Measurements from ENCODE around the gene OR5K2. TPM values are rescaled to one million over a fixed set of nuclear protein-coding genes. Genes with fewer than 3 reads are reported as not detected.

Gene OR5K2
- polyA plus RNA-seq, 1 of the 3 experiments (the other 2 are of a cell fraction): not detected

DNA sequence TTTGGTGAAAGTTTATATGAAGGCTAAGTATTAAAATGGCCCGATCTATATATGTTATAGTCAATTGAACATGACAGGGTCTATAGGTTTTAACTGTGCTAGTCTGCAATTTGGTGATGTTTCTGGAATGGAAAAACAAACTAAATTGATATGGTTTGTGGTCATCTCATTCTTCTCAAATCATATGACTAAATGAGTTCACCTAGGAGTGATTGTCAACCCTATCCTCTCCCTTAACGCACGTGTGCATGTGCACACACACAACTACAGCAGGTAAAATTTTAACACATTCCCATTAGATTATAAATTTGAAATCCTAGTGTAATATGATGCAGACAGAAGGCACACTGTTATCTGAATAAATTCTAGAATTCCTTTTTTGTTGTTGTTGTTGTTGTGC lies 16.3 kb downstream of the OR5K2 start:
- peaks cover 40 to 43% of the 10 kb centered on the region in 2 experiments for H3K36me3 ChIP-seq (replicated peaks in 1 of 2; ENCODE audit: control insufficient read depth in 1 of 2, insufficient read depth in 2 of 2, low read length in 1 of 2)
- peaks cover 6% of the 10 kb centered on the region for H3F3A ChIP-seq (replicated peaks; ENCODE audit: insufficient read depth)
- ChIA-PET POLR2A (no interaction called here), CTCF (no interaction called here)
- no peak overlapping the region for H3K4me3 ChIP-seq (ENCODE audit: low read depth in 2 of 2, low read length in 1 of 2)
- DNase-seq: no peak
- H3K27me3 ChIP-seq (ENCODE audit: insufficient read depth): no peaks in the 10 kb centered on the region
- TF ChIP-seq, protein P1, sequence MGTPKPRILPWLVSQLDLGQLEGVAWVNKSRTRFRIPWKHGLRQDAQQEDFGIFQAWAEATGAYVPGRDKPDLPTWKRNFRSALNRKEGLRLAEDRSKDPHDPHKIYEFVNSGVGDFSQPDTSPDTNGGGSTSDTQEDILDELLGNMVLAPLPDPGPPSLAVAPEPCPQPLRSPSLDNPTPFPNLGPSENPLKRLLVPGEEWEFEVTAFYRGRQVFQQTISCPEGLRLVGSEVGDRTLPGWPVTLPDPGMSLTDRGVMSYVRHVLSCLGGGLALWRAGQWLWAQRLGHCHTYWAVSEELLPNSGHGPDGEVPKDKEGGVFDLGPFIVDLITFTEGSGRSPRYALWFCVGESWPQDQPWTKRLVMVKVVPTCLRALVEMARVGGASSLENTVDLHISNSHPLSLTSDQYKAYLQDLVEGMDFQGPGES (IDR thresholded peaks at IDR 0.05; ENCODE audit: low read depth, low read length): no peak
- TF ChIP-seq SIN3A (IDR thresholded peaks at IDR 0.05; ENCODE audit: borderline replicate concordance, low read depth, low read length) (no peak), RAD21 (IDR thresholded peaks at IDR 0.05; ENCODE audit: low read length) (no peak)
- TF ChIP-seq, protein P2, sequence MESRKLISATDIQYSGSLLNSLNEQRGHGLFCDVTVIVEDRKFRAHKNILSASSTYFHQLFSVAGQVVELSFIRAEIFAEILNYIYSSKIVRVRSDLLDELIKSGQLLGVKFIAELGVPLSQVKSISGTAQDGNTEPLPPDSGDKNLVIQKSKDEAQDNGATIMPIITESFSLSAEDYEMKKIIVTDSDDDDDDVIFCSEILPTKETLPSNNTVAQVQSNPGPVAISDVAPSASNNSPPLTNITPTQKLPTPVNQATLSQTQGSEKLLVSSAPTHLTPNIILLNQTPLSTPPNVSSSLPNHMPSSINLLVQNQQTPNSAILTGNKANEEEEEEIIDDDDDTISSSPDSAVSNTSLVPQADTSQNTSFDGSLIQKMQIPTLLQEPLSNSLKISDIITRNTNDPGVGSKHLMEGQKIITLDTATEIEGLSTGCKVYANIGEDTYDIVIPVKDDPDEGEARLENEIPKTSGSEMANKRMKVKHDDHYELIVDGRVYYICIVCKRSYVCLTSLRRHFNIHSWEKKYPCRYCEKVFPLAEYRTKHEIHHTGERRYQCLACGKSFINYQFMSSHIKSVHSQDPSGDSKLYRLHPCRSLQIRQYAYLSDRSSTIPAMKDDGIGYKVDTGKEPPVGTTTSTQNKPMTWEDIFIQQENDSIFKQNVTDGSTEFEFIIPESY (IDR thresholded peaks at IDR 0.05; ENCODE audit: borderline replicate concordance, low read depth): no peak
- H3K9me3 ChIP-seq: no peaks in the 10 kb centered on the region
- H3K9me2 ChIP-seq: no peaks in the 10 kb centered on the region
- peaks cover 4% of the 10 kb centered on the region; the same call in 1 of the 2 replicates for H3K79me2 ChIP-seq (ENCODE audit: insufficient read depth)
- H3K4me2 ChIP-seq: no peak overlapping the region
- no peaks in the 10 kb centered on the region for H3K4me1 ChIP-seq (ENCODE audit: control insufficient read depth in 1 of 2, insufficient read depth in 2 of 2, low read depth in 1 of 2, low read length in 1 of 2)
- no peak overlapping the region for H3K27ac ChIP-seq (ENCODE audit: low read depth in 2 of 2, low read length in 1 of 2)
- no peaks in the 10 kb centered on the region for H4K20me1 ChIP-seq (ENCODE audit: insufficient read depth)
- H3K9ac ChIP-seq: no peak overlapping the region
- WGBS (ENCODE audit: low lambda C conversion rate): 97% methylated on average over 3 of the region's 3 CpGs
- no peak overlapping the region for H2AFZ ChIP-seq (ENCODE audit: low read depth)

DNA sequence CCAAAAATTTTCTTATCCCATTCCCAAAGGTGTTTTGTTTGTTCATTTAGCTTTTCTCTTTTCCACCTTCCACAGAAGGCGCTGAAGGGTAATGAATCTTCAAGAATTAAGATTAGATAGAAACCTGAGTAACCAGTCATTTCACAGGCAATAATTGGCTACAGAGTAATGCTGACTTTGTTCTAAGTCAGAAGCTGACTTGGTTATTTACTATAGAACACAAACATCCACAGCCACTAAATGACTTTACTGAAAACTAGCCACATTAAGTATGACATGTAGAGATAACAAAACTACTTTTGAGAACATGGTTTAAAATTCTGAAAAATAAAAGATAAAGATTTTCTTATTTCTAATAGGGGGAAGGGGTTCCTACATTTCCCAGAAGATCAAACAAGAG lies 17.5 kb downstream of the OR5K2 start:
- Histone ChIP-seq H3F3A (replicated peaks; ENCODE audit: insufficient read depth) (peaks cover 9% of the 10 kb centered on the region), H3K4me3 (ENCODE audit: low read depth in 2 of 2, low read length in 1 of 2) (no peak overlapping the region), H3K9me2 (no peaks in the 10 kb centered on the region), H2AFZ (ENCODE audit: low read depth) (no peak overlapping the region), H4K20me1 (ENCODE audit: insufficient read depth) (no peaks in the 10 kb centered on the region; the same call in 1 of the 2 replicates), H3K79me2 (ENCODE audit: insufficient read depth) (peaks cover 14% of the 10 kb centered on the region), H3K9ac (no peak overlapping the region), H3K9me3 (no peaks in the 10 kb centered on the region), H3K4me1 (ENCODE audit: control insufficient read depth in 1 of 2, insufficient read depth in 2 of 2, low read depth in 1 of 2, low read length in 1 of 2) (no peaks in the 10 kb centered on the region; a peak in 1 of 4 replicates), H3K27me3 (ENCODE audit: insufficient read depth) (no peaks in the 10 kb centered on the region), H3K27ac (ENCODE audit: low read depth in 2 of 2, low read length in 1 of 2) (no peak overlapping the region), H3K4me2 (no peak overlapping the region), H3K36me3 (replicated peaks in 1 of 2; ENCODE audit: control insufficient read depth in 1 of 2, insufficient read depth in 2 of 2, low read length in 1 of 2) (peaks cover 50 to 52% of the 10 kb centered on the region in 2 experiments)
- no peak for DNase-seq
- CTCF ChIA-PET: no interaction called here
- 85% methylated on average over 1 of the region's 1 CpG for WGBS (ENCODE audit: low lambda C conversion rate)
- POLR2A ChIA-PET: no interaction called here
- TF ChIP-seq, protein P3, sequence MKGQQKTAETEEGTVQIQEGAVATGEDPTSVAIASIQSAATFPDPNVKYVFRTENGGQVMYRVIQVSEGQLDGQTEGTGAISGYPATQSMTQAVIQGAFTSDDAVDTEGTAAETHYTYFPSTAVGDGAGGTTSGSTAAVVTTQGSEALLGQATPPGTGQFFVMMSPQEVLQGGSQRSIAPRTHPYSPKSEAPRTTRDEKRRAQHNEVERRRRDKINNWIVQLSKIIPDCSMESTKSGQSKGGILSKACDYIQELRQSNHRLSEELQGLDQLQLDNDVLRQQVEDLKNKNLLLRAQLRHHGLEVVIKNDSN (IDR thresholded peaks at IDR 0.05; ENCODE audit: borderline replicate concordance, low read depth): no peak
- TF ChIP-seq FOXM1 (IDR thresholded peaks at IDR 0.05; ENCODE audit: low read depth) (no peak), MEF2A (IDR thresholded peaks at IDR 0.05; ENCODE audit: borderline replicate concordance, low read depth) (no peak), TAF1 (IDR thresholded peaks at IDR 0.05; ENCODE audit: borderline replicate concordance, low read depth, low read length) (no peak), FOXJ3 (CRISPR knock-in tag; IDR thresholded peaks at IDR 0.05) (no peak), TCF12 (IDR thresholded peaks at IDR 0.05) (no peak), SMC3 (IDR thresholded peaks at IDR 0.05; ENCODE audit: low read depth, low read length) (no peak), POLR2AphosphoS5 (IDR thresholded peaks at IDR 0.05; ENCODE audit: low read depth, low read length) (no peak), RAD21 (IDR thresholded peaks at IDR 0.05; ENCODE audit: low read length) (no peak), GATA2 (CRISPR knock-in tag; IDR thresholded peaks at IDR 0.05) (no peak), NFIC (IDR thresholded peaks at IDR 0.05; ENCODE audit: borderline replicate concordance) (no peak), EZH2phosphoT487 (IDR thresholded peaks at IDR 0.05; ENCODE audit: borderline replicate concordance, low read depth) (no peak), RFX5 (IDR thresholded peaks at IDR 0.05; ENCODE audit: low read length) (no peak), NRF1 (IDR thresholded peaks at IDR 0.05; ENCODE audit: low read depth, low read length) (no peak), GABPA (IDR thresholded peaks at IDR 0.05; ENCODE audit: low read depth) (no peak)
- TF ChIP-seq, protein P4, sequence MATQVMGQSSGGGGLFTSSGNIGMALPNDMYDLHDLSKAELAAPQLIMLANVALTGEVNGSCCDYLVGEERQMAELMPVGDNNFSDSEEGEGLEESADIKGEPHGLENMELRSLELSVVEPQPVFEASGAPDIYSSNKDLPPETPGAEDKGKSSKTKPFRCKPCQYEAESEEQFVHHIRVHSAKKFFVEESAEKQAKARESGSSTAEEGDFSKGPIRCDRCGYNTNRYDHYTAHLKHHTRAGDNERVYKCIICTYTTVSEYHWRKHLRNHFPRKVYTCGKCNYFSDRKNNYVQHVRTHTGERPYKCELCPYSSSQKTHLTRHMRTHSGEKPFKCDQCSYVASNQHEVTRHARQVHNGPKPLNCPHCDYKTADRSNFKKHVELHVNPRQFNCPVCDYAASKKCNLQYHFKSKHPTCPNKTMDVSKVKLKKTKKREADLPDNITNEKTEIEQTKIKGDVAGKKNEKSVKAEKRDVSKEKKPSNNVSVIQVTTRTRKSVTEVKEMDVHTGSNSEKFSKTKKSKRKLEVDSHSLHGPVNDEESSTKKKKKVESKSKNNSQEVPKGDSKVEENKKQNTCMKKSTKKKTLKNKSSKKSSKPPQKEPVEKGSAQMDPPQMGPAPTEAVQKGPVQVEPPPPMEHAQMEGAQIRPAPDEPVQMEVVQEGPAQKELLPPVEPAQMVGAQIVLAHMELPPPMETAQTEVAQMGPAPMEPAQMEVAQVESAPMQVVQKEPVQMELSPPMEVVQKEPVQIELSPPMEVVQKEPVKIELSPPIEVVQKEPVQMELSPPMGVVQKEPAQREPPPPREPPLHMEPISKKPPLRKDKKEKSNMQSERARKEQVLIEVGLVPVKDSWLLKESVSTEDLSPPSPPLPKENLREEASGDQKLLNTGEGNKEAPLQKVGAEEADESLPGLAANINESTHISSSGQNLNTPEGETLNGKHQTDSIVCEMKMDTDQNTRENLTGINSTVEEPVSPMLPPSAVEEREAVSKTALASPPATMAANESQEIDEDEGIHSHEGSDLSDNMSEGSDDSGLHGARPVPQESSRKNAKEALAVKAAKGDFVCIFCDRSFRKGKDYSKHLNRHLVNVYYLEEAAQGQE (IDR thresholded peaks at IDR 0.05; ENCODE audit: low read depth, low read length): no peak
- TF ChIP-seq, protein P5, sequence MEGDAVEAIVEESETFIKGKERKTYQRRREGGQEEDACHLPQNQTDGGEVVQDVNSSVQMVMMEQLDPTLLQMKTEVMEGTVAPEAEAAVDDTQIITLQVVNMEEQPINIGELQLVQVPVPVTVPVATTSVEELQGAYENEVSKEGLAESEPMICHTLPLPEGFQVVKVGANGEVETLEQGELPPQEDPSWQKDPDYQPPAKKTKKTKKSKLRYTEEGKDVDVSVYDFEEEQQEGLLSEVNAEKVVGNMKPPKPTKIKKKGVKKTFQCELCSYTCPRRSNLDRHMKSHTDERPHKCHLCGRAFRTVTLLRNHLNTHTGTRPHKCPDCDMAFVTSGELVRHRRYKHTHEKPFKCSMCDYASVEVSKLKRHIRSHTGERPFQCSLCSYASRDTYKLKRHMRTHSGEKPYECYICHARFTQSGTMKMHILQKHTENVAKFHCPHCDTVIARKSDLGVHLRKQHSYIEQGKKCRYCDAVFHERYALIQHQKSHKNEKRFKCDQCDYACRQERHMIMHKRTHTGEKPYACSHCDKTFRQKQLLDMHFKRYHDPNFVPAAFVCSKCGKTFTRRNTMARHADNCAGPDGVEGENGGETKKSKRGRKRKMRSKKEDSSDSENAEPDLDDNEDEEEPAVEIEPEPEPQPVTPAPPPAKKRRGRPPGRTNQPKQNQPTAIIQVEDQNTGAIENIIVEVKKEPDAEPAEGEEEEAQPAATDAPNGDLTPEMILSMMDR (IDR thresholded peaks at IDR 0.05): no peak

All from SK-N-SH (cell line).